ENCODE data around the gene HSBP1. TPM values are rescaled to one million over a fixed set of nuclear protein-coding genes. Genes with fewer than 3 reads are reported as not detected.

Gene HSBP1
- total RNA-seq, 6 donors from 2014 or later: 17.5 to 106 (median 39.4) TPM

DNA sequence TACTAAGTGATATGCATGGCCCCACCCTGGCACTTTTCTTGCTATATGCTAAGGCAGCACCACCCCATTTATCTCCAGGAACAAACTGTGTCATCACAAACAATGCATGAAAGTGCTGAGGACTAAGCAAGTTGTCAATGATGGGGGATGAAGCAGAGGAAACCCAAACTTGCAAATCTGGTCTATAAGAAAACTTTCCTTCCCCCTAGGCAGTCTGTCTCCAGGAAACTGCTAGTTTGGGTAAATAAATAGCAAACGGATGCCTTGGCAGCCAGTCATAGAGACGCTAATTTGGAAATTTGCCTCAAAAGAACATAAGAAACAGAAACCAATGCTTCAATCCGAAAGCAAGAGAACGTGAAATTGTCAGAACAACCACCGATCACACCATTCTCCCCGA is 5.6 kb upstream of the HSBP1 start:
- H3K4me3 ChIP-seq: peak overlapping the region in 3 of 4 donors; percentile 5 to 29 (median 20)
- no peak for DNase-seq
- TF ChIP-seq POLR2AphosphoS5 (IDR thresholded peaks at IDR 0.05) (no peak), POLR2A (IDR thresholded peaks at IDR 0.05) (no peak), EP300 (IDR thresholded peaks at IDR 0.05) (no peak)
- TF ChIP-seq, protein P1, sequence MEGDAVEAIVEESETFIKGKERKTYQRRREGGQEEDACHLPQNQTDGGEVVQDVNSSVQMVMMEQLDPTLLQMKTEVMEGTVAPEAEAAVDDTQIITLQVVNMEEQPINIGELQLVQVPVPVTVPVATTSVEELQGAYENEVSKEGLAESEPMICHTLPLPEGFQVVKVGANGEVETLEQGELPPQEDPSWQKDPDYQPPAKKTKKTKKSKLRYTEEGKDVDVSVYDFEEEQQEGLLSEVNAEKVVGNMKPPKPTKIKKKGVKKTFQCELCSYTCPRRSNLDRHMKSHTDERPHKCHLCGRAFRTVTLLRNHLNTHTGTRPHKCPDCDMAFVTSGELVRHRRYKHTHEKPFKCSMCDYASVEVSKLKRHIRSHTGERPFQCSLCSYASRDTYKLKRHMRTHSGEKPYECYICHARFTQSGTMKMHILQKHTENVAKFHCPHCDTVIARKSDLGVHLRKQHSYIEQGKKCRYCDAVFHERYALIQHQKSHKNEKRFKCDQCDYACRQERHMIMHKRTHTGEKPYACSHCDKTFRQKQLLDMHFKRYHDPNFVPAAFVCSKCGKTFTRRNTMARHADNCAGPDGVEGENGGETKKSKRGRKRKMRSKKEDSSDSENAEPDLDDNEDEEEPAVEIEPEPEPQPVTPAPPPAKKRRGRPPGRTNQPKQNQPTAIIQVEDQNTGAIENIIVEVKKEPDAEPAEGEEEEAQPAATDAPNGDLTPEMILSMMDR (IDR thresholded peaks at IDR 0.05): no peak
- H3K27ac ChIP-seq: peak overlapping the region in 2 of 4 donors; percentile 38 to 61
- H3K4me1 ChIP-seq: peaks cover under 1 to 22% (median 10%) of the 10 kb centered on the region in 4 donors
- H3K36me3 ChIP-seq: no peaks in the 10 kb centered on the region
- H3K9me3 ChIP-seq: no peaks in the 10 kb centered on the region
- no peaks in the 10 kb centered on the region for H3K27me3 ChIP-seq
- WGBS, 2 donors: 11 to 27% methylated on average over 6 of the region's 6 CpGs
- ATAC-seq (ENCODE audit: low FRiP score in 2 of 2): peak in 1 of 2 donors; percentile 68

DNA sequence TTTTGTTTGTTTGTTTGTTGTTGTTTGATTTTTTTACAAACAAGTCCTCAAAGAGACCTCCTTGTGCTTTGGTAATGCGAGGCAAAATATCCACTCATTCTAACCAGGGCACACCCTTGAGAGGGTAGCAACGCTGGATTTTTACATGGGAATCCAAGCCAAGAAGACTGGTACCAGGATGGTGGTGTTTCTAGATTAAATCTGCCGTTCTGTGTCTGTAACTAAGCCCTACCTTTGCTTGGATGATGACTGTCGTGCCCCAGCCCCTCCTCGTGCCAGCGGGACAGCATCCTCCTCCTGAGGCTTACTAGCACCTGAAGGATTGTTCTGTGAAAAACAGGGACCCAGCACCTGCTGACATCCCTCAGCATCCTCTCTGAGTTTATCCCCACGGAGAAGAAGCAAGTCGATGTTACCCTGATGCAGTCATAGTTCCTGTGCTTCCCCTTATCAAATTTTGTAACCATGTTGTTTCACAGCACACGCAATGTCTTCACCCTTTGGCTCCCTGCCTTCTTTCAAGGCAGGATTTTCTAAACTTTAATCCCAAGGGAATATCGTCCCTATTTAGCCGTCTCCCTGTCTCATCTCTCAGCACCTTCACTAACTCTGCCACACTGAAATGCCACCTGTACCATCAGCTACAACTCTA is 5.1 kb upstream of the HSBP1 start:
- WGBS, 2 donors: 40 to 54% methylated on average over 10 to 11 of the region's 11 CpGs
- Histone ChIP-seq H3K27me3 (no peaks in the 10 kb centered on the region), H3K4me3 (peak overlapping the region in 3 of 4 donors; percentile 5 to 29 (median 20)), H3K36me3 (no peaks in the 10 kb centered on the region), H3K27ac (peak overlapping the region in 2 of 4 donors; percentile 38 to 61), H3K9me3 (no peaks in the 10 kb centered on the region), H3K4me1 (peaks cover 6 to 22% (median 10%) of the 10 kb centered on the region in 4 donors)
- peak in 1 of 2 donors; percentile 3 for ATAC-seq (ENCODE audit: low FRiP score in 2 of 2)
- TF ChIP-seq POLR2AphosphoS5 (IDR thresholded peaks at IDR 0.05) (no peak), POLR2A (IDR thresholded peaks at IDR 0.05) (no peak), EP300 (IDR thresholded peaks at IDR 0.05) (no peak)
- TF ChIP-seq, protein P1 (IDR thresholded peaks at IDR 0.05): no peak
- peak in 1 of 2 donors; percentile 2 for DNase-seq

DNA sequence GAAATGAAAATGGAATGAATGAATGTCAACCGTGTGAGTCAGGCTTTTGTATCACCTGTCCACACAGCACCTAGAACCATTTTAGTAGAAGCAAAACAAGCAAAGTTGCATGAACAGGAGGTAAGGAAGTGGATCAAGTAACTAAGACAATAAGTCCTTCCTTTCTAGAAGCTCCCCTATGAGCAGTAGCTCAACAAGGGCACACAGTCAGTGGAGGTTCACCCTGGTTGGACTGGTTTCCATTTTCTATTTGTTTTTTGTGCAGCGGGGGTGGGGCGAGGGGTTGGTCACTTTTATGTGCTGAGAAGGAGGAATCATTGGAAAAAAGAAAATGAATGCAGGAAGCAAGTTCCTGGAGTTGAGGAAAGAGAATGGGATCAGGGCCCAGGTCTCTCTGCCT is 4.0 kb upstream of the HSBP1 start:
- H3K4me3 ChIP-seq: no peak overlapping the region
- DNase-seq (no peak), ATAC-seq (ENCODE audit: low FRiP score in 2 of 2) (no peak)
- no peaks in the 10 kb centered on the region for H3K9me3 ChIP-seq
- no peak overlapping the region for H3K27ac ChIP-seq
- no peaks in the 10 kb centered on the region for H3K36me3 ChIP-seq
- WGBS, 2 donors: 64 to 68% methylated on average over 3 of the region's 3 CpGs
- H3K27me3 ChIP-seq: no peaks in the 10 kb centered on the region
- H3K4me1 ChIP-seq: peaks cover 10 to 28% (median 13%) of the 10 kb centered on the region in 4 donors
- TF ChIP-seq, protein P1 (IDR thresholded peaks at IDR 0.05): no peak
- no peak for TF ChIP-seq POLR2AphosphoS5 (IDR thresholded peaks at IDR 0.05)
- no peak for TF ChIP-seq POLR2A (IDR thresholded peaks at IDR 0.05)
- no peak for TF ChIP-seq EP300 (IDR thresholded peaks at IDR 0.05)

DNA sequence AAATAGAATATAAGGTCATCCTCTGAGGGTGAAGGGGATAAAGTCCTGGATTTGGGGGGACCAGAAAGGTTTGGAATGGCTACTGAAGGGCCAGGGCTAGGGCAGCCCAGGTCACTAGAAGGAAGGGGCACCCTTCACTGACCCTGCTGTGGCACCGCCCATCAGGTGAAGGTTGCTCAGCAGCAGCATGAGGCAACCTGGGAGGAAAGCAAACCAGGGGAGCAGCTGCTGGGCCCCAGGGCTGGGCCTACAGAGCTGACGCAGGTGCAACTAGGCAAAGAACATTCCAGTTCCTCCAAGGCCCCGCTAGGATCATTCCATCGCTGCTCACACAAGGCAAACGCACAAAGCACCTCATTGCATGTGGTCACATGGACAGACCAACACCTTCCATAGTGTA is 3.4 kb upstream of the HSBP1 start:
- H3K9me3 ChIP-seq: no peaks in the 10 kb centered on the region
- H3K36me3 ChIP-seq: no peaks in the 10 kb centered on the region
- peaks cover 14 to 34% (median 18%) of the 10 kb centered on the region in 4 donors for H3K4me1 ChIP-seq
- DNase-seq (no peak), ATAC-seq (ENCODE audit: low FRiP score in 2 of 2) (no peak)
- H3K27me3 ChIP-seq: no peaks in the 10 kb centered on the region
- 92 to 94% methylated on average over 4 to 5 of the region's 5 CpGs for WGBS, 2 donors
- no peak for TF ChIP-seq POLR2AphosphoS5 (IDR thresholded peaks at IDR 0.05)
- TF ChIP-seq POLR2A (IDR thresholded peaks at IDR 0.05): no peak
- TF ChIP-seq, protein P1 (IDR thresholded peaks at IDR 0.05): no peak
- no peak for TF ChIP-seq EP300 (IDR thresholded peaks at IDR 0.05)
- H3K27ac ChIP-seq: no peak overlapping the region
- no peak overlapping the region for H3K4me3 ChIP-seq

DNA sequence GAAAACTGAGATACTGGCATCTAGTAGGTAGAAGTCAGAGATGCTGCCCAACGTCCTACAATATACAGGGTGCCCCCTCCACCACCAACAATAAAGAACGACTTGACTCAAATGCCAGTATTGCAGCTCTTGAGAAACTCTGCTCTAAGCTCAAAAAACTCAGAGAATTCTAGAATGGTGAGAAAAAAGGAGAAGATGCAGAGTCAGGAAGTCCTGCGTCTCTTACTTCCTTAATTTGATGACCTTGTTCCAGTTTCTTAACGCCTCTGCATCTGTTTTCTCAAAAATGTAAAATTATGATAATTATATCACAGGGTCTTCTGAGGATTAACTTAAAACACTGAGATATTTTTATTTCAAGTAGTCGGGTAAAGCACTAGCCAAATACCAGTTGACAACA is 1.7 kb upstream of the HSBP1 start:
- DNase-seq: no peak
- Histone ChIP-seq H3K36me3 (peaks cover 0 to 4% (median 1%) of the 10 kb centered on the region in 4 donors), H3K4me1 (peaks cover 22 to 50% (median 25%) of the 10 kb centered on the region in 4 donors), H3K27me3 (no peaks in the 10 kb centered on the region), H3K4me3 (no peak overlapping the region), H3K9me3 (no peaks in the 10 kb centered on the region), H3K27ac (peak overlapping the region; percentile 45 to 91 (median 61))
- 46 to 58% methylated on average over 5 of the region's 5 CpGs for WGBS, 2 donors
- ATAC-seq (ENCODE audit: low FRiP score in 2 of 2): no peak
- TF ChIP-seq POLR2A (IDR thresholded peaks at IDR 0.05) (no peak), POLR2AphosphoS5 (IDR thresholded peaks at IDR 0.05) (no peak), EP300 (IDR thresholded peaks at IDR 0.05) (no peak)
- TF ChIP-seq, protein P1 (IDR thresholded peaks at IDR 0.05): no peak
